NK-92 treated with Interleukin-12 subunit alpha and Interleukin-12 subunit beta, amount 100 ng/mL, for 24 hours (cell line): ENCODE measurements around the gene INTS14.
"Not testable (repeated sequence)": the region's sequence is repeated elsewhere in the genome, so short reads cannot be mapped to it uniquely, and the experiment has no call there.

ENCODE experiments used
- DNase-seq: peaks from one replicate; lab custom pipeline; 2025; lab: John Stamatoyannopoulos, UW

Gene INTS14

GRCh38 chr15:65578904-65579728 lies 31.8 kb downstream of the INTS14 start:
- no peak for DNase-seq

- no peak for DNase-seq
Observed at GRCh38 chr15:65577129-65577996, 33.6 kb downstream of the INTS14 start.

GRCh38 chr15:65576664-65577063 lies 34.3 kb downstream of the INTS14 start:
- no peak for DNase-seq

- no peak for DNase-seq
Observed at GRCh38 chr15:65571971-65572370, 39.0 kb downstream of the INTS14 start.

- no peak for DNase-seq
Observed at GRCh38 chr15:65569728-65570127, 41.2 kb downstream of the INTS14 start.

- no peak for DNase-seq
Observed at GRCh38 chr15:65561934-65562333, 49.0 kb downstream of the INTS14 start.

GRCh38 chr15:65559941-65560340 lies 51.0 kb downstream of the INTS14 start:
- no peak for DNase-seq

- DNase-seq = no peak
Observed at GRCh38 chr15:65558997-65559760, 51.8 kb downstream of the INTS14 start.

GRCh38 chr15:65558336-65558735 lies 52.6 kb downstream of the INTS14 start:
- no peak for DNase-seq

- no peak for DNase-seq
Observed at GRCh38 chr15:65556622-65557021, 54.3 kb downstream of the INTS14 start.

GRCh38 chr15:65553691-65554090 lies 57.2 kb downstream of the INTS14 start:
- no peak for DNase-seq

- DNase-seq = not testable (repeated sequence)
Observed at GRCh38 chr15:65552851-65553250, 58.1 kb downstream of the INTS14 start.

- no peak for DNase-seq
Observed at GRCh38 chr15:65551183-65551582, 59.7 kb downstream of the INTS14 start.

- no peak for DNase-seq
Observed at GRCh38 chr15:65550681-65551098, 60.2 kb downstream of the INTS14 start.

- not testable (repeated sequence) for DNase-seq
Observed at GRCh38 chr15:65549288-65549687, 61.6 kb downstream of the INTS14 start.

- no peak for DNase-seq
Observed at GRCh38 chr15:65547841-65548240, 63.1 kb downstream of the INTS14 start.

- DNase-seq = no peak
Observed at GRCh38 chr15:65541231-65541820, 69.6 kb downstream of the INTS14 start.

- no peak for DNase-seq
Observed at GRCh38 chr15:65540314-65540713, 70.6 kb downstream of the INTS14 start.

- no peak for DNase-seq
Observed at GRCh38 chr15:65535192-65535591, 75.7 kb downstream of the INTS14 start.

GRCh38 chr15:65533057-65533756 lies 77.7 kb downstream of the INTS14 start:
- DNase-seq = no peak

- DNase-seq = no peak
Observed at GRCh38 chr15:65532738-65533051, 78.2 kb downstream of the INTS14 start.
